Suprapubic skin (tissue), 4 donors: ENCODE results near the gene TRIM52. TPM values are rescaled to one million over a fixed set of nuclear protein-coding genes. Genes with fewer than 3 reads are reported as not detected.

Source experiments
- DNase-seq, 2 donors: peaks; one replicate each; pipeline ENCODE4 v3.0.0-alpha.2; 2019; ENCODE audit warnings: low spot score in 2 of 2
- H3K27ac ChIP-seq: fragments of 200-600 bp; sonication (generic); one replicate; pipeline ENCODE4 v1.5.1; 2019
- H3K27me3 ChIP-seq: fragments of 200-600 bp; sonication (generic); one replicate; pipeline ENCODE4 v1.5.1; 2019
- H3K36me3 ChIP-seq: fragments of 200-600 bp; sonication (generic); one replicate; pipeline ENCODE4 v1.5.1; 2019
- H3K4me1 ChIP-seq: fragments of 200-600 bp; sonication (generic); one replicate; pipeline ENCODE4 v1.5.1; 2019
- H3K4me3 ChIP-seq: fragments of 200-600 bp; sonication (generic); one replicate; pipeline ENCODE4 v1.5.1; 2019; ENCODE audit warnings: mild to moderate bottlenecking
- H3K9me3 ChIP-seq: fragments of 200-600 bp; sonication (generic); one replicate; pipeline ENCODE4 v1.5.1; 2019
- EP300 ChIP-seq: sonication (generic); formaldehyde crosslinking; IDR thresholded peaks from one replicate; pipeline ENCODE4 v1.6.1; 2017; ENCODE audit warnings: antibody characterized with exemption
- POLR2A ChIP-seq, 2 donors: fragments of 450-650 bp; IDR thresholded peaks; one replicate each; pipeline ENCODE4 v1.6.1; 2017; ENCODE audit warnings: antibody characterized with exemption in 2 of 2, mild to moderate bottlenecking in 2 of 2, moderate library complexity in 2 of 2
- POLR2AphosphoS5 ChIP-seq, 3 donors: sonication (generic); formaldehyde crosslinking; IDR thresholded peaks; one replicate each; pipeline ENCODE4 v1.6.1; 2017; ENCODE audit warnings: antibody characterized with exemption in 3 of 3
- WGBS: methylation state at CpG from one replicate; pipeline ENCODE4 v1.1.5; 2018; 5-methylcytosine and 5-hydroxymethylcytosine counted together
- total RNA-seq, 4 donors: library from RNA; depleted of rRNA; stranded (reverse); fragments of >200 nt; gene quantifications; one replicate each; pipeline ENCODE4 v1.1.0, GENCODE V29; 2016
- TF ChIP-seq, protein P1 (sequence below), 2 donors: fragments of 200-600 bp in 1 of 2; fragments of 450-650 bp in 1 of 2; sonication (generic) in 1 of 2; IDR thresholded peaks; one replicate each; pipeline ENCODE4 v1.5.1; 2016 to 2019; ENCODE audit warnings: antibody characterized with exemption in 2 of 2, mild to moderate bottlenecking in 1 of 2, moderate library complexity in 1 of 2

TRIM52 gene
- total RNA-seq, 4 donors from 2014 or later: 6.7 to 15.4 (median 10.1) TPM

DNA sequence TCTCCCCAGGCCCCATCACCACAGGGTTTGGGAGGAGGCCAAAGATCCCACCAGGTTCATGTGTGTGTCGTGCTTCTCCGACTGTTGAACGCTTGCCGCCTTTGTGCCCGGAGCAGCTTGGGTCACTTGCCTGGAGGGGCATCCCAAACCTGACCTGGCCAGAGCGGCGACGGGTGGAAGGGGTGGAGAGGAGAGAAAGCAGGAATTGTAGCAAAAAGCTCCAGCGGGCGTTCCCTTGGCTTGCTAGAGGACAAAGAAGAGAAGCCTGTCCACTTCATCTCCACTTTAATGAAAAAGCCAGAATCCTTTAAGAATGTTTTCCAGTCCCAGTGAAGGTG is 40.8 kb downstream of the TRIM52 start:
- WGBS: 97% methylated on average over 10 of the region's 10 CpGs
- Histone ChIP-seq H3K9me3 (no peaks in the 10 kb centered on the region), H3K27ac (no peak overlapping the region), H3K27me3 (no peaks in the 10 kb centered on the region), H3K4me1 (peaks cover 47% of the 10 kb centered on the region), H3K4me3 (no peak overlapping the region), H3K36me3 (no peaks in the 10 kb centered on the region)
- DNase-seq: no peak
- TF ChIP-seq EP300 (no peak), POLR2AphosphoS5 (IDR thresholded peaks at IDR 0.05) (no peak), POLR2A (IDR thresholded peaks at IDR 0.05) (no peak)
- TF ChIP-seq, protein P1, sequence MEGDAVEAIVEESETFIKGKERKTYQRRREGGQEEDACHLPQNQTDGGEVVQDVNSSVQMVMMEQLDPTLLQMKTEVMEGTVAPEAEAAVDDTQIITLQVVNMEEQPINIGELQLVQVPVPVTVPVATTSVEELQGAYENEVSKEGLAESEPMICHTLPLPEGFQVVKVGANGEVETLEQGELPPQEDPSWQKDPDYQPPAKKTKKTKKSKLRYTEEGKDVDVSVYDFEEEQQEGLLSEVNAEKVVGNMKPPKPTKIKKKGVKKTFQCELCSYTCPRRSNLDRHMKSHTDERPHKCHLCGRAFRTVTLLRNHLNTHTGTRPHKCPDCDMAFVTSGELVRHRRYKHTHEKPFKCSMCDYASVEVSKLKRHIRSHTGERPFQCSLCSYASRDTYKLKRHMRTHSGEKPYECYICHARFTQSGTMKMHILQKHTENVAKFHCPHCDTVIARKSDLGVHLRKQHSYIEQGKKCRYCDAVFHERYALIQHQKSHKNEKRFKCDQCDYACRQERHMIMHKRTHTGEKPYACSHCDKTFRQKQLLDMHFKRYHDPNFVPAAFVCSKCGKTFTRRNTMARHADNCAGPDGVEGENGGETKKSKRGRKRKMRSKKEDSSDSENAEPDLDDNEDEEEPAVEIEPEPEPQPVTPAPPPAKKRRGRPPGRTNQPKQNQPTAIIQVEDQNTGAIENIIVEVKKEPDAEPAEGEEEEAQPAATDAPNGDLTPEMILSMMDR (IDR thresholded peaks at IDR 0.05): no peak

GRCh38 chr5:181219262-181220177 is 41.4 kb downstream of the TRIM52 start:
- 74% methylated on average over 49 of the region's 49 CpGs for WGBS
- peaks cover 41% of the 10 kb centered on the region for H3K4me1 ChIP-seq
- H3K27ac ChIP-seq: no peak overlapping the region
- no peaks in the 10 kb centered on the region for H3K27me3 ChIP-seq
- DNase-seq: no peak
- H3K4me3 ChIP-seq: no peak overlapping the region
- H3K9me3 ChIP-seq: no peaks in the 10 kb centered on the region
- no peaks in the 10 kb centered on the region for H3K36me3 ChIP-seq
- TF ChIP-seq EP300 (no peak), POLR2A (IDR thresholded peaks at IDR 0.05) (no peak), POLR2AphosphoS5 (IDR thresholded peaks at IDR 0.05) (no peak)

GRCh38 chr5:181218795-181219124 is 42.2 kb downstream of the TRIM52 start:
- TF ChIP-seq, protein P1 (IDR thresholded peaks at IDR 0.05): no peak
- no peak for TF ChIP-seq EP300
- TF ChIP-seq POLR2AphosphoS5 (IDR thresholded peaks at IDR 0.05): no peak
- no peak for TF ChIP-seq POLR2A (IDR thresholded peaks at IDR 0.05)
- Histone ChIP-seq H3K4me1 (peaks cover 33% of the 10 kb centered on the region), H3K27me3 (no peaks in the 10 kb centered on the region), H3K36me3 (no peaks in the 10 kb centered on the region), H3K4me3 (peak overlapping the region; percentile 46), H3K27ac (peak overlapping the region; percentile 66), H3K9me3 (no peaks in the 10 kb centered on the region)
- no peak for DNase-seq
- 22% methylated on average over 10 of the region's 10 CpGs for WGBS

DNA sequence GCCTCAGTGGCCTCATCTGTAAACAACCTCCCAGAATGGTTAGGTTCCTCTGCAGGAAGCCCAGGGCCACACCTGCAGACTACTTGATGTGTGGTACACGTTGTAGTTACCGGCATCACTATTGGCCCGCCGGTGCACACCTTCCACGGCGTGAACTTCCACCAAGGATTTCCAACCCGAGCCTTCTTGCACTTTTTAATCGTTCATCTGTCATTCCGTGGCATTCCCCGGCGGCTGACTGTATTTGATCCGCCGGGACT is 43.2 kb downstream of the TRIM52 start:
- Histone ChIP-seq H3K4me3 (peak overlapping the region; percentile 46), H3K27me3 (no peaks in the 10 kb centered on the region), H3K27ac (peak overlapping the region; percentile 66), H3K4me1 (peaks cover 32% of the 10 kb centered on the region), H3K36me3 (no peaks in the 10 kb centered on the region), H3K9me3 (no peaks in the 10 kb centered on the region)
- no peak for DNase-seq
- TF ChIP-seq POLR2AphosphoS5 (IDR thresholded peaks at IDR 0.05) (no peak), EP300 (no peak), POLR2A (IDR thresholded peaks at IDR 0.05) (no peak)
- TF ChIP-seq, protein P1 (IDR thresholded peaks at IDR 0.05): no peak
- WGBS: 2% methylated on average over 8 of the region's 13 CpGs

DNA sequence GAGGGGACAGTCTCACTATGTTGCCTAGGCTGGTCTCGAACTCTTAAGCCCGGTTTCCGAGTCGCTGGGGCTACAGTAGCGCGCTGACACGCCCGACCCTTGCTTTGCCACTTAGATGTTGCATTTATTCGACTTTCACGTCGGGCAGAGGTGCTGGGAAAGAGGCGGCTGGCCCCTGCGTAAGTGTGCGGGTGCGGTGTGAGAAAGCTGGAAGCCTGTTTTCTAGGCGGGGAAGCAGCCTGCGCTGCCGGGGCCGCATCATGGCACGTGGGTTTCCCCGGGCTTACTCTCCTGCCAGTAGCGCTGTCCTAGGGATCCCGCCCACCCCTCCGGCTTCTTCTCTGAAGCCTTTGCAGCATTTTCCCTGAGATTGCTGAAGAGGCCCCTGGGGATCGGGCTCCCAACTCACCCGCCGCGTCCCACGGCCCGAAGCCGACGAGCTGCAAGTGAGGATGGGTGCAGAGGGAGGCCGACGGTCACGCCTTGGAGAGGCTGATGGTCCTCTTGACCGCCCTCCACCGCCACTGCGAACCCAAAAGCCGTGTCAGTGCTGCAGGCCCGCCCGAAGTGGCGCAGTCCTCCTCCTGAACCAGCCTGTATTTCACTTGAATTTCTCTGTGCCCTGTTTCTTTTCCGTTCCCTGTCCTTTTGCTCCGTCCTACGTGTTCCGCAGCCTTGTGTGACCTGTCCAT is 43.7 kb downstream of the TRIM52 start:
- Histone ChIP-seq H3K36me3 (no peaks in the 10 kb centered on the region), H3K9me3 (no peaks in the 10 kb centered on the region), H3K27me3 (no peaks in the 10 kb centered on the region), H3K4me3 (peak overlapping the region; percentile 46), H3K27ac (peak overlapping the region; percentile 66), H3K4me1 (peaks cover 32% of the 10 kb centered on the region)
- WGBS: 1% methylated on average over 29 of the region's 46 CpGs
- TF ChIP-seq POLR2AphosphoS5 (IDR thresholded peaks at IDR 0.05) (no peak), EP300 (no peak), POLR2A (IDR thresholded peaks at IDR 0.05) (no peak)
- TF ChIP-seq, protein P1 (IDR thresholded peaks at IDR 0.05): no peak
- DNase-seq: no peak
